Stimulated activated CD4-positive, alpha-beta T cell treated with anti-CD3 and anti-CD28 coated beads, TNF-alpha, amount 100 ng/mL, for 4 hours (primary cell): Measurements from ENCODE around the gene CCDC134.

Source experiments
- DNase-seq, 3 experiments: peaks; one replicate each; pipeline ENCODE4 v3.0.0-alpha.2; 2020; ENCODE audit warnings: low read depth in 3 of 3

The CCDC134 gene

DNA sequence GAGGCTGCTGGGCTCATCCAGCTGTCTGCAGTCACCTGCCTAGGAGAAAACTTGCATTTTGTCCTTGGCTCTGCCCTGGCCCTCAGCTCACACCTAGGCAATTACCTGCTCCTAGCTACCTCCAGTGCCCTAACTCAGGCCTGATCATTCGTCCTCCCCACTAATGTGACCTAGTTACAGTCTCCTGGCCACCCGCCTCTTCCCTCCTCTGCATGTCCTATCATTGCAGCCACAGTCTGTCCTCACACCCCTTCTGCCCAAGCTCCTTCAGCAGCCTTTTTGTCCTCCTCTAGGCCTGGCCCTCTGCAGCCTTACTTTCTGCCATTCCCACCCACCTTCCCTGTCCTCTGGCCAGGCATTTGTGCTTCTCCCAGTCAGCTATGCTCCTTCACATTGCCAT, 17.7 kb upstream of the CCDC134 start:
- no peak for DNase-seq

GRCh38 chr22:41787331-41787730, 13.1 kb upstream of the CCDC134 start:
- DNase-seq, result no peak

- no peak for DNase-seq
Observed at GRCh38 chr22:41793871-41794270, 6.6 kb upstream of the CCDC134 start.

- no peak for DNase-seq
Observed at GRCh38 chr22:41798736-41799135, 1.7 kb upstream of the CCDC134 start.

DNA sequence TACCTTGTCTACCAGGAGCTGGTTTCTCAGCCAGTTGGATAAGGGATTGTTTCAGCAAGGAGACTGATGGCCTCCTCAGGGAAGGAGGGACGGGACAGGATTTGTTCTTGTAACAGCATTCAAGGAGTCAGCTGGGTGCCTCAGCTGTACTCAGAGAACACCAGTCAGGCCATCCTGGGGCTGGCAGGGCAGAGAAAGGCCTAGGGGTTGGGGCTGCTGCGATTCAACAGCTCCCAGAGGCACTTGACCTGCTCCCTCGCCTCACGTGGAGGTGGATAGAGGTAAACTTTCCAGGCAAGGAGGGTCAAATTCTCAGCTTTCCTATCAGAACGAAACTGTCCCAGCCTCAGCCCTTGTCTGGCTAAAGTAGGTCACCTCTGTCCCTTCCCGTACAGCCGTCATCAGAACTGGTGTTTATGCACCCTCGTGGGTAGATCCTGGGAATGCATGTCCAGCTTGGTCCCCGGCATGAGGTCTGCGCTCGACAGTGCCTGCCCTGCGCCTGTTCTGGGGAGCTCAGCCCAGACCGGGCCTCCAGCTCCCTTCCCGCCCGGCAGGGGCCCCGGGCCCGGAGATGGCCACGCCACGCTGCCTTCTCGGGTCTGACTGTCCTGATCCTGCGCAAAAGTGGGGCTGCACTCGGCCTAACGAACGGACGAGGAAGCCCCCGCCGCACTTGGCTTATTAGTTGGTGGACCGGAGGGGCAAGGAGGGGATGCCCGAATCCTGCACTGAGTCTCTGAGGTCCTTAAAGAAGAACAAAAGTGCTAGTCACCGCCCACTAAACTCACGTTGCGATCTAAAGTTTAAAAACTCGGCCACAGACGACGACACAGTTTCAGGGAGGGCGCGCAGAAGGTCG, 762 bp upstream of the CCDC134 start:
- DNase-seq, result no peak

DNA sequence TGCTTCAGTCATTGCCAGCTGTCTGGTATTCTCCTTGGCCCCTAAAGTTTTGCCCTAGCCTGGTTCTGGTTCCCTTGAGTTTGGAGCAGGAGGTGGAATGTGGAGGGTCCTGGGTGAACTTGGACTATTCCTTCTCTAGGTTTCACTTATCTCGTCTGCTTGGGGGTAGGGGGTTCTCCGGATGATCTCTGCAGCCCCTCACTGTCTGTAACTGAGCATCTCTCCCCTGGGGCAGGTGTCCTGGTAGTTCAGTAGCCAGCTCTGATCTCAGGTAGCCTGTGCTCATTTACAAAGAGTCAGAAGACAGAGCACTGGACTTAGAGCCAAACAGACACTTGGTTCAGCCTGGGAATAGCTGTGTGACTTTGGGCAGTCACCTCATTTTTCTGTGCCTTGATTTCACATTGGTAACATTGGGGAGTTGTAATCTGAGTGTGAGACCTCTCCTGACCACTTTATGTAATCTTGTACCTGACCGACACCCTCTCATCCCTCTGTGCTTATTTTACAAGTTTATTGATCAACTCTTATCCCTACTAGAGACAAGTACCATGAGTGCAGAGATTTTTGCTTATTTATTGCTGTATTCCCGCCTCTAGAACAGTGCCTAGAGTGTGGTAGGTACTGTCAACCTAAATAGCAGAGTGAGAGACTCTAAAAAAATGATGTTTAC, 804 bp downstream of the CCDC134 start:
- no peak for DNase-seq

GRCh38 chr22:41801886-41802285, 1.4 kb downstream of the CCDC134 start:
- no peak for DNase-seq

GRCh38 chr22:41805639-41806038, 5.2 kb downstream of the CCDC134 start:
- no peak for DNase-seq

DNA sequence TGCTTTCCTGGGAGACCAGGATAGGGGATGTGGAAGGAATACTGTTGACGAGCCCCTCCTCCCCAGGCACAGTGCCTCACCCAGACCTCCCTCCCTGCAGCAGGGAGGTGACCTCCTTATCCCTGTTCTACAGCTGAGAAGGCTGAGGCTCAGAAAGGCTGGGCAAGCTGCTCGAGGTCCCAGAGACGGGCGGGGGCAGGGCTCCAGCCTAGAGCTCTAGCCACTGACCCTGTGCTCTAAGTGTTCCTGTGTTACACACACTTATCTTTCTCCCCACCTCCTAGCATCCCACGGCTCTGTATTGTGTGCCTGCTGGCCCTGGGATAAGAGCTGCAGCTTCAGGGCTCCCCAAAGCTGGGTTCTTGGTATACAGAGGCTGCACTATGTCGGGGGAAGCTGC, 7.9 kb downstream of the CCDC134 start:
- DNase-seq, result no peak

DNA sequence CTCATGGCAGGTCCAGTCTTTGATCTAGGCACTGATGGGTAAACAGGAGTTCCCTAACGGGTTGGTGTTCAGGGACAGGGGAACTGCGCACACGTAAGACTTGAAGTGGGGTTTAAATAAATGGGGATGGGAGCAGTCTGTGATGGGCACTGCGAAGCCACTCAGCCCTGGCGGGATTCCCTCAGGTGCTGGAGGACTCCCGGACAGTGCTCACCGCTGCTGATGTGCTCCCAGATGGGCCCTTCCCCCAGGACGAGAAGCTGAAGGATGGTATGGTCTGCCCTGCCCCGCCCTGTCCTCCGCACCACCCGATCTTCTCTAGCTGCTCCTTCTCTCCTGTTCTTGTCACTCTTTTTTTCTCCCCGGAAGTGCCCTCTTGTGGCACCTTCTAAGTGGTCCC, 9.5 kb downstream of the CCDC134 start:
- DNase-seq, result no peak

DNA sequence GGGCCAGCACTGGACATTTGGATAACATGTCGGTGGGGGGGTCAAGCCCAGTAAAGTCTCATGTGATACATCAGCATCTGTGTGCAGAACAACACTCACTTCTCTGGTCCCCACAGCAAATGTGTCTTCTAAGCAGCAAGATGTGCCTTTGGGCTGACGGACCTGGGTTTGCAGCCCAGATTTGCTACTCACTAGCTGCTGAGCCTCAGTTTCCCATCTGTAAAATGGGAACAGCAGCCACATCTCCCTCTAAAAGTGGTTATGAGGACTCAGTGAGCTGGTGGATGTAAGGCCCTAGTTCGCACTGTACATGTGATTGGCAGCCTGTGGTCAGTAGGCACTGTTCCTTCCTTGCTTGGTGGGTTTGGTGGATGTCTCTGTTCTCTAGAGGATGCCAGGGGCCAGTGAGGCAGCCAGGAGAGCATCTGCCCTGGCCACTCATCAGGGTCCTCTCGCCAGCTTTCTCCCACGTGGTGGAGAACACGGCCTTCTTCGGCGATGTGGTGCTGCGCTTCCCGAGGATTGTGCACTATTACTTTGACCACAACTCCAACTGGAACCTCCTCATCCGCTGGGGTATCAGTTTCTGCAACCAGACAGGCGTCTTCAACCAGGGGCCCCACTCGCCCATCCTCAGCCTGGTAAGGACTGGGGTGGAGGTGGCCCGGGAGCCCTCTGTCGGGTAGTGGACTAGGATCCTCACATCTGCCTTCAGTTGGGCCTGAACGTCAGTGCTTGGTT, 12.5 kb downstream of the CCDC134 start:
- no peak for DNase-seq

GRCh38 chr22:41813726-41814410, 13.4 kb downstream of the CCDC134 start:
- no peak for DNase-seq

DNA sequence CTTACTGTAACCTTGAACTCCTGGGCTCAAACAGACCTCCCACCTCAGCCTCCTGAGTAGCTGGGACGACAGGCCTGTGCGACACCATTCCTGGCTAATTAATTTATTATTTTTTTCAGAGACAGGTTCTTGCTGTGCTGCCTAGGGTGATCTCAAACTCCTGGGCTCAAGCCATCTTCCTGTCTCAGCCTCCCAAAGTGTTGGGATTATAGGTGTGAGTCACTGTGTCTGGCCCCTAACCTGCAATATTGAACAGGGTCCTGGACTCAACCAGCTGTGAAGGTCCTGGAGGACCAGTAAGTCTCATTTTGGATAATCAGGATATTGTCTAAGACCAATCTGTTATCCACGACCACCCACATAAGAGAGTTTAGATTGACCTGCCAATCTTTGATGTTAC, 15.2 kb downstream of the CCDC134 start:
- DNase-seq, result no peak

- no peak for DNase-seq
Observed at GRCh38 chr22:41816241-41816640, 15.8 kb downstream of the CCDC134 start.

GRCh38 chr22:41816871-41817270, 16.4 kb downstream of the CCDC134 start:
- no peak for DNase-seq

DNA sequence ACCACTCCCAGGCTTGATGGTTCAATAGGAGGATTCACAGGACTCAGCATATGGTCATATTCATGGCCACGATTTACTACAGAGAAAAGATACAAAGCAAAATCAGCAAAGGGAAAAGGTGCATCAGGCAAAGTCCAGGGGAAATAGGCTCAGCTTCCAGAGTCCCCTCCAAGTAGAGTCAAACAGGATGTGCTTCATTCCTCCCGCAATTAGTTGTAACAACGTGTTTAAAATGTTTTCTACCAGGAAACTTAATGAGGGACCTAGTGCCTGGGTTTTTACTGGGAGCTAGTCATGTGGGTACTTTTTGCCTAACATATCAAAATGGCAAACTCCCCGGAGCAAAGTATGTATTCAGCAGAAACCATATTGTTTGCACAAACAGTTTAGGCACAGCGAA, 17.5 kb downstream of the CCDC134 start:
- DNase-seq, result no peak

DNA sequence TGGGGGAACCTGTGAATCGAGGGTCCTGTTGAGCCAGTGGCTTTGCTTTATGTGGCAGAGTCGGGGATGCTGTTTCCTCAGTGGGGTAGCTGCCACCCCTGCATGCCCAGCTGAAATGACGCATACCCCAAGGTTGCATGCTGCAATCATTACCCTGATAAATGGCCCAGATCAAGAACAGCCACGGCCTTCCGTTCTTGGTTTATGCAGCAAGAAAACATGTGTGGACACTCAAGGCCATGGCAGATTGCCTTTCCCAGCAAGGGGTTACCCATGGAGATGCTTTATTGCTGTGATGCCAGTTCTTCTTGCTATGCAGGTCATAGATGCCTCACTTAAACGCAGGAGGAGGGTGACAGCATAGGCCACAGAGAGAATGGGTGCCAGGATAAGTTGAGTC, 18.1 kb downstream of the CCDC134 start:
- no peak for DNase-seq

DNA sequence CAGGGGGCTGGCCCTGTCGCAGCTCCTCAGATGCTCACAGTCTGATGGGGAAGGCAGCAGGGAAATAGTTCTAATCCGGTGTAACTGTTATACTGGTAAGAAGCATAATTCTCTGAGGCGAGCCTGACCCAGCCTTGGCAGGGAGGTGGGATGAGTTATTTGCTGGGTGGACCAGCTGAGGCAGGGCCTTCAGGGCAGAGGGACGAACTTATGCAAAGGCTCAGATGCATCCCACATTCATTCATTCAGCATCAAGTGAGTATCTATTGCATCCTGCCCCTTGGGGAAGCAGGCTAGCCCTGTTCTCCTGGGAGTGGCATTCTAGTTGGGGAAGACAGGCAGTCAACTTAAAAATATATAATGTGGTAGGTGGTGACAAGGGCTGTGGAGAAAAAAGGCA, 18.8 kb downstream of the CCDC134 start:
- no peak for DNase-seq

DNA sequence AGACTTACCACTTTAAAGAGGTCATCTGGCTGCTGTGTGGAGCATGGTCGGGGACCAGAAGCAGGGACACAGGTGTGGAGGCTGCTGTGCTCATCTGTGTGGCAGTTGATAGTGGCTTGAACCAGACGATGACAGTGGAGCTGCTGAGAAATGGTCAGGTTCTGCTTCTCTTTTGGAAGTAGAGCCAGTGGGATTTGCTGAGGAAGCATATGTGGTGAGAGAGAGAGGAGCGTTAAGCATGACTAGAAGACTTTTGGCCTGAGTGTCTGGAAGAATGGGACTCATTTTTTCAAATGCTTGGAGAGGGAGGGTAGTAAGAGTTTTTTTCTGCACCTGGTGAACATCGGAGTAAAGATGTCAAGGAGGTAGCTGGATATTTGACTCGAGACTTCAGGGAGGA, 20.0 kb downstream of the CCDC134 start:
- DNase-seq, result no peak

DNA sequence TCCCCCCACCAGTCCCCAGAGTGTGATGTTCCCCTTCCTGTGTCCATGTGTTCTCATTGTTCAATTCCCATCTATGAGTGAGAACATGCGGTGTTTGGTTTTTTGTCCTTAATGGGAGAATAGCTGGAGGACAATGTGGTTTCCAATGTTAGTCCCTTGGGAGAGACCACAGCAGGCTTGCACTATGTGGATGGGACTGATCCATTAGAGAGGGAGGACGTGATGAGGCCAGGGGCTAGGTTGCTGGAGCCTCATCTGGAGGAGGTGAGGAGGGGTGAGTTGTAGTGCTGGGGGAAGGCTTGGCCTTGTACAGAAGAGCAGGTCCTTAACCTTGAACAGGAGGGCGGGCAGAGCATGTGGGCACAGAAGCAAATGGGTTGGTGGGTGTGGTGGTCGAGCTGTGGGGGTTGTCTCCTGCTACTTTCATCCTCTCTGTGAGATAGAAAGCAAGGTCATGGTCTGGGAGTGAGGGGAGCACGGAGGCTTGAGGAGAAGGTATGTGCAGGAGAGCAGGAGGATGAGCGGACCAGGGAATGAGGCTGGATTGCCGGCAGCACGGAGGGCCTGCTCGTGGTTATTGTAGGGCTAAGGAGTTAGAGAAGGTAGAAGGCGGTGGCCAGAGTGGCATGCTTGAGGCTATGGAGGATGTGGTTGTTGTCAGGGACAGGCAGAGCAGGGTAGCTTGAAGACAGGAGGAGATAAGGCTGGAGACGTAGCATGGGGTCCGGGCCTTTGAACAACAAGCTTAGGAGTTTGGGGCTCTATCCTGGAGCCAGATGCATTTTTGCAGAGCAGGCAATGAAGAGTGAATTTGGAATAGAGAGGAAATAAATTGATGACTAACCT, 21.2 kb downstream of the CCDC134 start:
- DNase-seq, result no peak
